Activated CD4-positive, alpha-beta T cell treated with anti-CD3 and anti-CD28 coated beads, Interleukin-2, amount 50 U/mL, for 16 hours (primary cell): Measurements from ENCODE around the gene BFSP1.

Experiments used
- DNase-seq: peaks from one replicate; pipeline ENCODE4 v3.0.0-alpha.2; 2020

The BFSP1 gene

GRCh38 chr20:17457588-17458190 is 73.5 kb downstream of the BFSP1 start:
- no peak for DNase-seq

GRCh38 chr20:17457079-17457478 is 74.1 kb downstream of the BFSP1 start:
- no peak for DNase-seq

GRCh38 chr20:17456279-17456678 is 74.9 kb downstream of the BFSP1 start:
- no peak for DNase-seq

GRCh38 chr20:17453592-17453991 is 77.6 kb downstream of the BFSP1 start:
- no peak for DNase-seq

GRCh38 chr20:17452441-17452840 is 78.7 kb downstream of the BFSP1 start:
- DNase-seq: no peak

- no peak for DNase-seq
These were observed 82.1 kb downstream of the BFSP1 start for GRCh38 chr20:17449031-17449430.

- no peak for DNase-seq
These were observed 83.1 kb downstream of the BFSP1 start for GRCh38 chr20:17448071-17448470.

- no peak for DNase-seq
These were observed 85.0 kb downstream of the BFSP1 start for GRCh38 chr20:17446171-17446570.

GRCh38 chr20:17445543-17445942 is 85.6 kb downstream of the BFSP1 start:
- DNase-seq: no peak

GRCh38 chr20:17444091-17444490 is 87.1 kb downstream of the BFSP1 start:
- DNase-seq: no peak
